Effector memory CD4-positive, alpha-beta T cell (primary cell): ENCODE results near the gene ZNF605.
"Not testable (repeated sequence)": the region's sequence is repeated elsewhere in the genome, so short reads cannot be mapped to it uniquely, and the experiment has no call there.

ENCODE experiments used
- DNase-seq, 3 donors: peaks; one replicate each; pipeline ENCODE4 v3.0.0-alpha.2; 2020
- H3K27ac ChIP-seq: 2 replicates; pipeline ENCODE4 v1.7.0; 2013; ENCODE audit warnings: mild to moderate bottlenecking, low read length, moderate library complexity; ENCODE audit not compliant: insufficient read depth, poor library complexity, severe bottlenecking
- H3K27me3 ChIP-seq: replicated peaks from 2 replicates; pipeline ENCODE4 v1.7.0; 2013; ENCODE audit warnings: mild to moderate bottlenecking, low read length; ENCODE audit not compliant: insufficient read depth, control insufficient read depth, poor library complexity, severe bottlenecking
- H3K36me3 ChIP-seq: 2 replicates; pipeline ENCODE4 v1.7.0; 2013; ENCODE audit warnings: mild to moderate bottlenecking, low read length, moderate library complexity; ENCODE audit not compliant: control insufficient read depth, insufficient read depth
- H3K4me1 ChIP-seq: 2 replicates; pipeline ENCODE4 v1.7.0; 2013; ENCODE audit warnings: low read length, mild to moderate bottlenecking; ENCODE audit not compliant: control insufficient read depth, insufficient read depth, poor library complexity, severe bottlenecking
- H3K4me3 ChIP-seq: 2 replicates; pipeline ENCODE4 v1.7.0; 2013; ENCODE audit warnings: low read length, low read depth, mild to moderate bottlenecking; ENCODE audit not compliant: insufficient read depth, poor library complexity, severe bottlenecking
- H3K9me3 ChIP-seq: 2 replicates; pipeline ENCODE4 v1.7.0; 2013; ENCODE audit warnings: mild to moderate bottlenecking, low read length, moderate library complexity; ENCODE audit not compliant: control insufficient read depth

Gene ZNF605

GRCh38 chr12:132936921-132937320 is 19.2 kb downstream of the ZNF605 start:
- not testable (repeated sequence) for DNase-seq

GRCh38 chr12:132936163-132936562 is 19.9 kb downstream of the ZNF605 start:
- no peak overlapping the region for H3K27ac ChIP-seq
- H3K9me3 ChIP-seq = peaks cover 31% of the 10 kb centered on the region
- H3K4me1 ChIP-seq = no peaks in the 10 kb centered on the region
- DNase-seq = no peak
- H3K4me3 ChIP-seq = no peak overlapping the region
- H3K36me3 ChIP-seq = no peaks in the 10 kb centered on the region
- no peaks in the 10 kb centered on the region for H3K27me3 ChIP-seq

More at GRCh38 chr12:132936921-132937320, 19.2 kb downstream of the ZNF605 start:
- not testable (repeated sequence) for H3K4me1 ChIP-seq, H3K27ac ChIP-seq, H3K27me3 ChIP-seq, H3K4me3 ChIP-seq, H3K36me3 ChIP-seq
- peaks cover 31% of the 10 kb centered on the region for H3K9me3 ChIP-seq

- peaks cover 7% of the 10 kb centered on the region for H3K36me3 ChIP-seq
- H3K4me1 ChIP-seq = no peaks in the 10 kb centered on the region
- no peaks in the 10 kb centered on the region for H3K27me3 ChIP-seq
- peaks cover 77% of the 10 kb centered on the region for H3K9me3 ChIP-seq
- no peak overlapping the region for H3K4me3 ChIP-seq
- no peak overlapping the region for H3K27ac ChIP-seq
- no peak for DNase-seq
Measured at GRCh38 chr12:132926415-132926833, 29.7 kb downstream of the ZNF605 start.

- Histone ChIP-seq H3K4me1 (no peaks in the 10 kb centered on the region), H3K27ac (no peak overlapping the region), H3K27me3 (no peaks in the 10 kb centered on the region), H3K4me3 (no peak overlapping the region), H3K36me3 (peaks cover 7% of the 10 kb centered on the region), H3K9me3 (peaks cover 77% of the 10 kb centered on the region)
- DNase-seq = no peak
Measured at GRCh38 chr12:132925597-132926414, 30.3 kb downstream of the ZNF605 start.

- Histone ChIP-seq H3K36me3 (no peaks in the 10 kb centered on the region), H3K4me1 (no peaks in the 10 kb centered on the region), H3K27me3 (no peaks in the 10 kb centered on the region), H3K4me3 (no peak overlapping the region), H3K9me3 (peaks cover 70% of the 10 kb centered on the region), H3K27ac (no peak overlapping the region)
- DNase-seq = no peak
Measured at GRCh38 chr12:132924356-132924755, 31.8 kb downstream of the ZNF605 start.

- Histone ChIP-seq H3K27me3 (no peaks in the 10 kb centered on the region), H3K36me3 (no peaks in the 10 kb centered on the region), H3K4me3 (no peak overlapping the region), H3K27ac (no peak overlapping the region), H3K9me3 (peaks cover 70% of the 10 kb centered on the region), H3K4me1 (no peaks in the 10 kb centered on the region)
- no peak for DNase-seq
Measured at GRCh38 chr12:132923356-132923909, 32.7 kb downstream of the ZNF605 start.

GRCh38 chr12:132922676-132923075 is 33.4 kb downstream of the ZNF605 start:
- H3K4me1 ChIP-seq = no peaks in the 10 kb centered on the region
- no peak for DNase-seq
- peaks cover 74% of the 10 kb centered on the region for H3K9me3 ChIP-seq

GRCh38 chr12:132921685-132922084 is 34.4 kb downstream of the ZNF605 start:
- Histone ChIP-seq H3K4me3 (no peak overlapping the region), H3K4me1 (no peaks in the 10 kb centered on the region), H3K9me3 (peaks cover 72% of the 10 kb centered on the region), H3K27ac (no peak overlapping the region), H3K27me3 (no peaks in the 10 kb centered on the region), H3K36me3 (no peaks in the 10 kb centered on the region)
- DNase-seq = no peak

More at GRCh38 chr12:132922676-132923075, 33.4 kb downstream of the ZNF605 start:
- H3K36me3 ChIP-seq = no peaks in the 10 kb centered on the region
- no peaks in the 10 kb centered on the region for H3K27me3 ChIP-seq
- no peak overlapping the region for H3K27ac ChIP-seq
- no peak overlapping the region for H3K4me3 ChIP-seq

GRCh38 chr12:132918680-132919079 is 37.4 kb downstream of the ZNF605 start:
- peaks cover 48% of the 10 kb centered on the region for H3K9me3 ChIP-seq
- no peak overlapping the region for H3K27ac ChIP-seq
- H3K4me1 ChIP-seq = no peaks in the 10 kb centered on the region
- DNase-seq = no peak
- H3K36me3 ChIP-seq = no peaks in the 10 kb centered on the region
- no peaks in the 10 kb centered on the region for H3K27me3 ChIP-seq
- H3K4me3 ChIP-seq = no peak overlapping the region

GRCh38 chr12:132909030-132909368 is 47.1 kb downstream of the ZNF605 start:
- H3K27ac ChIP-seq = peak overlapping the region; percentile 89
- H3K4me3 ChIP-seq = peak overlapping the region; percentile 82
- peaks cover 4% of the 10 kb centered on the region for H3K9me3 ChIP-seq
- H3K27me3 ChIP-seq = no peaks in the 10 kb centered on the region
- no peaks in the 10 kb centered on the region for H3K36me3 ChIP-seq
- peaks cover 10% of the 10 kb centered on the region for H3K4me1 ChIP-seq
- DNase-seq = no peak
